ENCODE results near the gene CLDN14. TPM values are rescaled to one million over a fixed set of nuclear protein-coding genes. Genes with fewer than 3 reads are reported as not detected.
"Not testable (repeated sequence)": the region's sequence is repeated elsewhere in the genome, so short reads cannot be mapped to it uniquely, and the experiment has no call there.

Gene CLDN14
- total RNA-seq, 1 donor from 2014 or later = not detected

DNA sequence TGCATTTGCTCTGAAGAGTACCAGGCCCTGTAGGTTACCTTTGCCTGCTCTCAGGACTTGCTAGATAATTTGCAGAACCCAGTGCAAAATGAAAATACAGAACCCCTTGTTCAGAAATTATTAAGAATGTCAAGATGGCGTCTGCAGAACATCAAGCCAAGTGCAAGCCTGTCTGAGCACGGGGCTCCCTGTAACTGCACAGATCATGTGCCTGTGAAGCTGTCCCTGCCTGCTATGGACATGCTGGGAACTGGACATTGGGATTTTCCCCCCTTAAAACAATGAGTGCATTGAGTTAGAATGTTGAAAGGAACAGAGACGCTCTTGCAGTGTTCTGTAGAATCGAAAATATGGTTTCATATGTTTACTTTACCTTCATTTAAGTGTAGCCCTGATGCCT lies 2.9 kb downstream of the CLDN14 start:
- H3K4me3 Mint-ChIP-seq = no peak overlapping the region
- DNase-seq (ENCODE audit: extremely low spot score, unreplicated experiment) = no peak
- TF ChIP-seq, protein P1, sequence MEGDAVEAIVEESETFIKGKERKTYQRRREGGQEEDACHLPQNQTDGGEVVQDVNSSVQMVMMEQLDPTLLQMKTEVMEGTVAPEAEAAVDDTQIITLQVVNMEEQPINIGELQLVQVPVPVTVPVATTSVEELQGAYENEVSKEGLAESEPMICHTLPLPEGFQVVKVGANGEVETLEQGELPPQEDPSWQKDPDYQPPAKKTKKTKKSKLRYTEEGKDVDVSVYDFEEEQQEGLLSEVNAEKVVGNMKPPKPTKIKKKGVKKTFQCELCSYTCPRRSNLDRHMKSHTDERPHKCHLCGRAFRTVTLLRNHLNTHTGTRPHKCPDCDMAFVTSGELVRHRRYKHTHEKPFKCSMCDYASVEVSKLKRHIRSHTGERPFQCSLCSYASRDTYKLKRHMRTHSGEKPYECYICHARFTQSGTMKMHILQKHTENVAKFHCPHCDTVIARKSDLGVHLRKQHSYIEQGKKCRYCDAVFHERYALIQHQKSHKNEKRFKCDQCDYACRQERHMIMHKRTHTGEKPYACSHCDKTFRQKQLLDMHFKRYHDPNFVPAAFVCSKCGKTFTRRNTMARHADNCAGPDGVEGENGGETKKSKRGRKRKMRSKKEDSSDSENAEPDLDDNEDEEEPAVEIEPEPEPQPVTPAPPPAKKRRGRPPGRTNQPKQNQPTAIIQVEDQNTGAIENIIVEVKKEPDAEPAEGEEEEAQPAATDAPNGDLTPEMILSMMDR (conservative IDR thresholded peaks at IDR 0.05) = no peak
- H3K27ac Mint-ChIP-seq = no peak overlapping the region
- no peaks in the 10 kb centered on the region for H3K9me3 Mint-ChIP-seq
- H3K27me3 Mint-ChIP-seq = peaks cover 6% of the 10 kb centered on the region
- H3K36me3 Mint-ChIP-seq = no peaks in the 10 kb centered on the region
- peaks cover 6% of the 10 kb centered on the region for H3K4me1 Mint-ChIP-seq (ENCODE audit: unreplicated experiment)

DNA sequence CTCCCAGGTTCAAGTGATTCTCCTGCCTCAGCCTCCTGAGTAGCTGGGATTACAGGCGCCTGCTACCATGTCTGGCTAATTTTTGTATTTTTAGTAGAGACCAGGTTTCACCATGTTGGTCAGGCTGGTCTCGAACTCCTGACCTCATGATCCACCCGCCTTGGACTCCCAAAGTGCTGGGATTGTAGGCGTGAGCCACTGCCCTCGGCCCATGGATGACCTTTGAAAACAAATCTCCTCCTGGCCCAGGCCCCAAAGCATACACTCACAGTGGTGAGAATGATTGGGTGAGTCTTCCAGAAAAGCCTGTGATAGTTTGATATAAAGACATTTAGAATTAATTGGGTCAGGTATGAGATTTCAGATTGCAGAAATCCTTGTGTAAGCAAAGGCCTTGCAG lies 3.4 kb downstream of the CLDN14 start:
- H3K4me1 Mint-ChIP-seq (ENCODE audit: unreplicated experiment); H3K27ac Mint-ChIP-seq; H3K9me3 Mint-ChIP-seq; DNase-seq (ENCODE audit: extremely low spot score, unreplicated experiment); H3K4me3 Mint-ChIP-seq; H3K27me3 Mint-ChIP-seq; H3K36me3 Mint-ChIP-seq: not testable (repeated sequence)

DNA sequence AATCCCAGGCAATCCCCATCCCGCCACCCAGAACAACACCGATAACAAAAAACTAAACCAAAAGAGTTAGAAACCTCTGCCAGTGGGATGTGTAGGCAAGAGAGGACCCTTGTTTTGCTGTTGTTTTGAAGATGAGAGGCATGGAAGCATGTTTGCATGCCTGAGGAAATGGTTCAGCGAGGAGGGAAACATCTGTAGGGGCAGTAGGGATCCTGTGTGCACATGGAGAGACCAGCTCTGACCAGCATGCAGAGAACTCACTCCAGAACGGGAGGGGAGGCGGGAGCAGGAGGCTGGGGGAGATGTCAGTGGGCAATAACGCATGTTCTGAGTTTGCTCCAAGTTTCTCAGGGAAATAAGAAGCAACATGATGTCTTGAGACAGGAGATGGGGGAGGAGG lies 5.3 kb downstream of the CLDN14 start:
- H3K36me3 Mint-ChIP-seq = no peaks in the 10 kb centered on the region
- no peak for DNase-seq (ENCODE audit: extremely low spot score, unreplicated experiment)
- peaks cover 6% of the 10 kb centered on the region for H3K4me1 Mint-ChIP-seq (ENCODE audit: unreplicated experiment)
- TF ChIP-seq, protein P1 (conservative IDR thresholded peaks at IDR 0.05) = no peak
- H3K27me3 Mint-ChIP-seq = peaks cover 5% of the 10 kb centered on the region
- no peak overlapping the region for H3K4me3 Mint-ChIP-seq
- H3K27ac Mint-ChIP-seq = no peak overlapping the region
- H3K9me3 Mint-ChIP-seq = peaks cover 4% of the 10 kb centered on the region

DNA sequence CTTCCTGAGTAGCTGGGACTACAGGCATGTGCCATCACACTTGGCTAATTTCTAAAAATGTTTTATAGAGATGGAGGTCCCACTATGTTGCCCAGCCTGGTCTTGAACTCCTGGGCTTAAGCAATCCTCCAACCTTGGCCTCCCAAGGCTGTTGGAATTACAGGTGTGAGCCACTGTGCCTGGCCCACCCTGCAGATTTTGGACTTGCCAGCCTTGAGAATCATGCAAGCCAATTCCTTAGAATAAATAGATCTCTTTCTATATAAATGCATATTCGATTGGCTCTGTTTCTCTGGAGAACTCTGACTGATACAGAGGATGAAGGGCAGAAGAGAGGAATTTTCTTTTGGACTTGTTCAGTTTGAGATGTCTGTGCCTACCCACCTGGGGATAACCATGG lies 6.7 kb downstream of the CLDN14 start:
- Mint-ChIP-seq H3K36me3 (no peaks in the 10 kb centered on the region), H3K4me3 (no peak overlapping the region), H3K4me1 (ENCODE audit: unreplicated experiment) (no peaks in the 10 kb centered on the region), H3K27me3 (peaks cover 5% of the 10 kb centered on the region), H3K27ac (no peak overlapping the region), H3K9me3 (peaks cover 4% of the 10 kb centered on the region)
- TF ChIP-seq, protein P1 (conservative IDR thresholded peaks at IDR 0.05) = no peak
- DNase-seq (ENCODE audit: extremely low spot score, unreplicated experiment) = no peak

DNA sequence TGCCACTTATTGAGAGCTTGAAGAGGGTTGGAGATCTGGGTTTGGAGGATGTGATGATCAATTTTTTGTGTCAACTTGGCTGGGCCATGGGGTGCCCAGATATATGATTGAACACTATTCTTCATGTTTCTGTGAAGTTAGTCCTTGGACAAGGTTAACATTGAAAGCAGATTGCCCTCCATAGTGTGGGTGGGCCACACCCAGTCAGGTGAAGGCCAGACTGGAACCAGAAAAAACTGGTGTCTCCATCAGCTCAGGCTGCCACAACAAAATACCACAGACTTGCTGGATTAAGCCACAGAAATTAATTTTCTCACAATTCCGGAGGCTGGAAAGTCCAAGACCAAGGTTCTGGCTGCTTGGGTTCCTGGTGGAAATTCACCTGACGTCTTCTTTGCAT lies 7.5 kb downstream of the CLDN14 start:
- Mint-ChIP-seq H3K36me3 (no peaks in the 10 kb centered on the region), H3K27ac (no peak overlapping the region), H3K27me3 (peaks cover 5% of the 10 kb centered on the region), H3K9me3 (peaks cover 4% of the 10 kb centered on the region), H3K4me1 (ENCODE audit: unreplicated experiment) (no peaks in the 10 kb centered on the region), H3K4me3 (no peak overlapping the region)
- no peak for DNase-seq (ENCODE audit: extremely low spot score, unreplicated experiment)
- TF ChIP-seq, protein P1 (conservative IDR thresholded peaks at IDR 0.05) = no peak

DNA sequence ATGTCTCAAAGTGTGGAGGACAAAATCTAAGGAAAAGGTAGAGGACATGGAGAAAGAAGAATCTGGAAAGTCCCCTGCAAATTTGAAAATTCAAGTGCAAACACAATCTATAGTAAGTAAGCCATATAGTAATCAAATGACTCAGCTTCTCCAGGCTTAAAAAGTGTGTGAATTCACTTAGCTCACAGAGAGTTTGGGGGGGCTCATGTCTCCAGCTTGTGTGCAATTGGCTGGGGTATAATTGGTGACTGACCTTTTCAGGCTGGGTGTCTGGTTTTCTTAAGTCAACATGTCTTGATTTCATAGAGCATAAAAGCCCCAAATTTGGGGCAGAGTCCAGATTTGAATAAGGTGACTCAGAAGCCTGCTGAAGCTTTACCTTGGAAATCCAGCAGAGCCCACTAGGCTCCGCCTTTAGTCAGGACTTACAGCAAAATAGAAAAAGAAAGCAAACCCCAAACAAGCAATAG lies 8.6 kb downstream of the CLDN14 start:
- peaks cover 5% of the 10 kb centered on the region for H3K27me3 Mint-ChIP-seq
- H3K36me3 Mint-ChIP-seq = no peaks in the 10 kb centered on the region
- no peak for DNase-seq (ENCODE audit: extremely low spot score, unreplicated experiment)
- H3K27ac Mint-ChIP-seq = no peak overlapping the region
- no peak overlapping the region for H3K4me3 Mint-ChIP-seq
- peaks cover 4% of the 10 kb centered on the region for H3K9me3 Mint-ChIP-seq
- no peaks in the 10 kb centered on the region for H3K4me1 Mint-ChIP-seq (ENCODE audit: unreplicated experiment)
- TF ChIP-seq, protein P1 (conservative IDR thresholded peaks at IDR 0.05) = no peak
